A375 (cell line): ENCODE data around the gene TYSND1. TPM values are rescaled to one million over a fixed set of nuclear protein-coding genes. Genes with fewer than 3 reads are reported as not detected.

Experiments used
- total RNA-seq: library from RNA; depleted of rRNA; stranded (reverse); fragments of >200 nt; shearing (Covaris generic); gene quantifications from 2 replicates; pipeline ENCODE4 v1.2.3, GENCODE V29; 2014; rRNA removed

Gene TYSND1
- 17.3 and 19.6 TPM in 2 replicates for total RNA-seq

GRCh38 chr10:70146489-70147258, at the start of gene TYSND1:
Gene TYSND1 (minus strand): TSS chr10:70146700. CDS start chr10:70146586, 114 bp downstream.

GRCh38 chr10:70132098-70133029, 14.1 kb downstream of the TYSND1 start, which contains the start of gene AIFM2:
Gene AIFM2 (minus strand): TSS chr10:70132825. CDS start chr10:70124084, 8,741 bp downstream.

Other genes starting within 250 kb of the TYSND1 start
- gene MACROH2A2, start 93.9 kb downstream of the TYSND1 start, total RNA-seq, result 8.1 and 14.7 TPM in 2 replicates
- 5.1 and 5.5 TPM in 2 replicates for gene AIFM2, start 13.9 kb downstream of the TYSND1 start, total RNA-seq
- gene SAR1A, start 23.8 kb upstream of the TYSND1 start, total RNA-seq, result 42.3 and 47.9 TPM in 2 replicates
- 98.0 and 107 TPM in 2 replicates for gene PPA1, start 86.7 kb upstream of the TYSND1 start, total RNA-seq
- gene NPFFR1, start 137.3 kb upstream of the TYSND1 start, total RNA-seq, result not detected in 2 replicates
- gene LRRC20, start 235.9 kb upstream of the TYSND1 start, total RNA-seq, result 2.3 and 2.4 TPM in 2 replicates